NOMO-1 treated with dmso at 0.1 percent for 144 hours (cell line): Measurements from ENCODE around the gene SIGLEC10.

Experiments used
- DNase-seq: peaks from one replicate; lab custom pipeline; 2025; ENCODE audit not compliant: unreplicated experiment; lab: John Stamatoyannopoulos, UW

Gene SIGLEC10

GRCh38 chr19:51396175-51396574, 21.3 kb downstream of the SIGLEC10 start:
- no peak for DNase-seq

- DNase-seq, result peak; percentile 98
Measured at GRCh38 chr19:51394050-51394836, 23.2 kb downstream of the SIGLEC10 start.

- DNase-seq, result no peak
Measured at GRCh38 chr19:51392701-51393100, 24.7 kb downstream of the SIGLEC10 start.

GRCh38 chr19:51391073-51391611, 26.3 kb downstream of the SIGLEC10 start:
- DNase-seq, result no peak

- no peak for DNase-seq
Measured at GRCh38 chr19:51389143-51389542, 28.3 kb downstream of the SIGLEC10 start.

- DNase-seq, result no peak
Measured at GRCh38 chr19:51387924-51388389, 29.5 kb downstream of the SIGLEC10 start, which contains the start of gene LIM2. Gene LIM2, minus strand, starts transcription at chr19:51387974. Its CDS starts 531 bp downstream, at chr19:51387443.

- no peak for DNase-seq
Measured at GRCh38 chr19:51386882-51387520, 30.4 kb downstream of the SIGLEC10 start.

GRCh38 chr19:51382004-51382403, 35.4 kb downstream of the SIGLEC10 start:
- no peak for DNase-seq

GRCh38 chr19:51380379-51380778, 37.1 kb downstream of the SIGLEC10 start:
- no peak for DNase-seq

- DNase-seq, result no peak
Measured at GRCh38 chr19:51377422-51377821, 40.0 kb downstream of the SIGLEC10 start.

GRCh38 chr19:51375504-51376221, 41.8 kb downstream of the SIGLEC10 start:
- no peak for DNase-seq

- DNase-seq, result peak; percentile 95
Measured at GRCh38 chr19:51372649-51373504, 44.6 kb downstream of the SIGLEC10 start, which contains the start of gene NKG7. Gene NKG7, minus strand, starts transcription at chr19:51372654. Its CDS starts 119 bp downstream, at chr19:51372535.

GRCh38 chr19:51372021-51372648, 45.3 kb downstream of the SIGLEC10 start:
- DNase-seq, result no peak

- no peak for DNase-seq
Measured at GRCh38 chr19:51371186-51371690, 46.2 kb downstream of the SIGLEC10 start.

GRCh38 chr19:51370230-51370629, 47.2 kb downstream of the SIGLEC10 start:
- DNase-seq, result no peak

GRCh38 chr19:51368366-51369282, 48.8 kb downstream of the SIGLEC10 start, which contains the start of gene CLDND2:
Gene CLDND2, minus strand, starts transcription at chr19:51369003. Its CDS starts 426 bp downstream, at chr19:51368577.
- peak; percentile 40 for DNase-seq

GRCh38 chr19:51367565-51368365, 49.7 kb downstream of the SIGLEC10 start:
- DNase-seq, result peak; percentile 99

GRCh38 chr19:51367255-51367564, 50.2 kb downstream of the SIGLEC10 start:
- DNase-seq, result no peak
